GM12864 (cell line): ENCODE measurements around the gene EVL.

Source experiments
- DNase-seq: peaks from one replicate; pipeline ENCODE4 v3.0.0-alpha.2; 2011; ENCODE audit warnings: low read depth
- H3K4me3 ChIP-seq: 2 replicates; pipeline ENCODE4 v1.5.1; 2011; ENCODE audit warnings: mild to moderate bottlenecking, low read depth, low read length, control low read depth
- CTCF ChIP-seq: IDR thresholded peaks from 2 replicates; pipeline ENCODE4 v1.5.1; 2011; ENCODE audit warnings: low read depth, mild to moderate bottlenecking, moderate library complexity, low read length, control low read depth, inconsistent platforms; ENCODE audit errors: missing control alignments

EVL gene

GRCh38 chr14:100076606-100077005 lies 11.4 kb downstream of the EVL start:
- H3K4me3 ChIP-seq: no peak overlapping the region
- no peak for TF ChIP-seq CTCF
- no peak for DNase-seq

GRCh38 chr14:100077441-100077840 lies 12.2 kb downstream of the EVL start:
- H3K4me3 ChIP-seq: no peak overlapping the region
- TF ChIP-seq CTCF: no peak
- no peak for DNase-seq

GRCh38 chr14:100078216-100078803 lies 13.1 kb downstream of the EVL start:
- H3K4me3 ChIP-seq: no peak overlapping the region
- no peak for TF ChIP-seq CTCF
- no peak for DNase-seq

GRCh38 chr14:100078997-100079725 lies 13.9 kb downstream of the EVL start:
- H3K4me3 ChIP-seq: no peak overlapping the region
- TF ChIP-seq CTCF: no peak
- no peak for DNase-seq

- no peak for TF ChIP-seq CTCF
- no peak for DNase-seq
- no peak overlapping the region for H3K4me3 ChIP-seq
These were observed 14.4 kb downstream of the EVL start for GRCh38 chr14:100079726-100080005.

GRCh38 chr14:100080206-100080605 lies 15.0 kb downstream of the EVL start:
- no peak overlapping the region for H3K4me3 ChIP-seq
- no peak for TF ChIP-seq CTCF
- DNase-seq: no peak
